H1 (cell line): ENCODE results near the gene RIPOR2. TPM values are rescaled to one million over a fixed set of nuclear protein-coding genes. Genes with fewer than 3 reads are reported as not detected.

ENCODE experiments used
- CTCF ChIA-PET: fragments of 300-600 bp; sonication (Branson Sonifier 250); formaldehyde crosslinking; loops from one replicate; lab custom pipeline; 2021; ENCODE audit not compliant: partially characterized antibody; lab: Charles Lee
- POLR2A ChIA-PET: fragments of 300-600 bp; sonication (Branson Sonifier 250); formaldehyde crosslinking; loops from one replicate; lab custom pipeline; 2021; ENCODE audit warnings: inconsistent platforms; ENCODE audit not compliant: partially characterized antibody; lab: Charles Lee
- DNase-seq, 2 experiments: peaks; one replicate each; pipeline versions ENCODE4 v3.0.0 to v3.0.0-alpha.2; 2010 to 2022; ENCODE audit warnings: low spot score in 2 of 2, low read depth in 1 of 2, mixed read lengths in 1 of 2
- FAIRE-seq: peaks from 2 replicates; lab custom pipeline; 2011; peaks lifted over from hg19 to GRCh38; lab: Jason Lieb, UNC
- H2AFZ ChIP-seq: 2 replicates; pipeline ENCODE4 v1.8.1; 2012; ENCODE audit warnings: low read length, inconsistent platforms
- H2AK5ac ChIP-seq: 2 replicates; pipeline ENCODE4 v1.6.1; 2013; ENCODE audit warnings: low read depth, low read length
- H2BK120ac ChIP-seq: replicated peaks from 2 replicates; pipeline ENCODE3; 2013; ENCODE audit warnings: low read depth, low read length, inconsistent platforms
- H2BK12ac ChIP-seq: 2 replicates; pipeline ENCODE4 v1.6.1; 2013; ENCODE audit warnings: low read depth, low read length
- H2BK15ac ChIP-seq: 2 replicates; pipeline ENCODE4 v1.6.1; 2013; ENCODE audit warnings: low read length
- H2BK20ac ChIP-seq: 2 replicates; pipeline ENCODE4 v1.6.1; 2013; ENCODE audit warnings: low read length
- H2BK5ac ChIP-seq: 2 replicates; pipeline ENCODE4 v1.6.1; 2013; ENCODE audit warnings: low read depth, low read length
- H3K14ac ChIP-seq: 2 replicates; pipeline ENCODE4 v1.6.1; 2013; ENCODE audit warnings: inconsistent platforms; ENCODE audit not compliant: insufficient read length
- H3K18ac ChIP-seq: 2 replicates; pipeline ENCODE4 v1.6.1; 2013; ENCODE audit warnings: low read length; ENCODE audit errors: extremely low read depth
- H3K23ac ChIP-seq: 2 replicates; pipeline ENCODE4 v1.6.1; 2013; ENCODE audit warnings: inconsistent platforms; ENCODE audit not compliant: insufficient read length
- H3K23me2 ChIP-seq: 2 replicates; pipeline ENCODE4 v1.6.1; 2013; ENCODE audit warnings: low read depth, low read length
- H3K27ac ChIP-seq: 2 replicates; pipeline ENCODE4 v1.6.1; 2011; ENCODE audit warnings: low read depth, low read length, inconsistent platforms
- H3K27me3 ChIP-seq, 4 experiments: replicated peaks in 1 of 4; 1 replicate in 1 of 4; 2 replicates in 3 of 4; pipeline versions ENCODE4 v1.6.1 to v1.8.1; 2011 to 2013; ENCODE audit warnings: low read length in 3 of 4, mild to moderate bottlenecking in 3 of 4, inconsistent platforms in 2 of 4, mixed read lengths in 2 of 4, moderate library complexity in 1 of 4; ENCODE audit not compliant: control insufficient read depth in 3 of 4, insufficient read depth in 3 of 4; ENCODE audit errors: extremely low read depth in 1 of 4
- H3K36me3 ChIP-seq, 4 experiments: 2 replicates each; pipeline versions ENCODE4 v1.6.1 to v1.8.1; 2011 to 2013; ENCODE audit warnings: mild to moderate bottlenecking in 4 of 4, low read length in 3 of 4, moderate library complexity in 2 of 4, control low read depth in 1 of 4, inconsistent platforms in 1 of 4; ENCODE audit not compliant: insufficient read depth in 4 of 4, control insufficient read depth in 2 of 4
- H3K4ac ChIP-seq: replicated peaks from 2 replicates; pipeline ENCODE3; 2013; ENCODE audit warnings: low read length, low read depth, mixed read lengths, inconsistent platforms; ENCODE audit not compliant: insufficient read length
- H3K4me1 ChIP-seq, 4 experiments: replicated peaks in 1 of 4; 1 replicate in 1 of 4; 2 replicates in 3 of 4; pipeline versions ENCODE4 v1.6.1 to v1.8.1; 2011 to 2013; ENCODE audit warnings: low read length in 3 of 4, inconsistent platforms in 2 of 4, mixed read lengths in 1 of 4; ENCODE audit not compliant: insufficient read depth in 4 of 4, control insufficient read depth in 3 of 4
- H3K4me2 ChIP-seq, 2 experiments: 2 replicates each; pipeline versions ENCODE4 v1.6.1 to v1.8.1; 2011 to 2013; ENCODE audit warnings: low read depth in 2 of 2, low read length in 2 of 2, control low read depth in 1 of 2, inconsistent platforms in 1 of 2, mild to moderate bottlenecking in 1 of 2; ENCODE audit not compliant: insufficient read depth in 1 of 2
- H3K4me3 ChIP-seq, 4 experiments: fragments of 200-600, 300-600 bp in 1 of 4; sonication (generic), shearing (Covaris generic), sonication (Bioruptor Twin) in 1 of 4; 2 replicates each; pipeline versions ENCODE4 v1.5.1 to v1.8.1; 2011 to 2016; ENCODE audit warnings: low read length in 4 of 4, low read depth in 3 of 4, control low read depth in 2 of 4, inconsistent platforms in 2 of 4, mild to moderate bottlenecking in 2 of 4, mixed read lengths in 1 of 4, moderate library complexity in 1 of 4; ENCODE audit not compliant: insufficient read depth in 2 of 4; ENCODE audit errors: extremely low read depth in 1 of 4
- H3K56ac ChIP-seq: replicated peaks from 2 replicates; pipeline ENCODE3; 2013; ENCODE audit warnings: low read depth, mild to moderate bottlenecking, mixed read lengths, low read length, inconsistent platforms; ENCODE audit not compliant: insufficient read length
- H3K79me1 ChIP-seq: 2 replicates; pipeline ENCODE4 v1.6.1; 2013; ENCODE audit warnings: low read depth, low read length, control low read depth
- H3K79me2 ChIP-seq, 2 experiments: 2 replicates each; pipeline versions ENCODE4 v1.6.1 to v1.8.1; 2012 to 2013; ENCODE audit warnings: low read length in 2 of 2, mild to moderate bottlenecking in 2 of 2, inconsistent platforms in 1 of 2; ENCODE audit not compliant: insufficient read depth in 2 of 2, control insufficient read depth in 1 of 2
- H3K9ac ChIP-seq, 4 experiments: replicated peaks in 1 of 4; 1 replicate in 1 of 4; 2 replicates in 3 of 4; pipeline versions ENCODE4 v1.6.1 to v1.8.1; 2011 to 2013; ENCODE audit warnings: low read depth in 3 of 4, low read length in 3 of 4, control low read depth in 2 of 4, mild to moderate bottlenecking in 2 of 4, moderate library complexity in 2 of 4, inconsistent platforms in 1 of 4; ENCODE audit errors: extremely low read depth in 1 of 4
- H3K9me3 ChIP-seq, 2 experiments: 2 replicates each; pipeline versions ENCODE4 v1.6.1 to v1.8.1; 2012 to 2013; ENCODE audit warnings: mild to moderate bottlenecking in 2 of 2, moderate library complexity in 2 of 2, control low read depth in 1 of 2, inconsistent platforms in 1 of 2, low read depth in 1 of 2, low read length in 1 of 2, mixed read lengths in 1 of 2; ENCODE audit not compliant: insufficient read depth in 2 of 2
- H4K20me1 ChIP-seq, 2 experiments: replicated peaks in 1 of 2; 2 replicates each; pipeline versions ENCODE3 to v1.8.1; 2011 to 2013; ENCODE audit warnings: inconsistent platforms in 2 of 2, low read length in 2 of 2, mild to moderate bottlenecking in 1 of 2; ENCODE audit not compliant: insufficient read depth in 2 of 2, control insufficient read depth in 1 of 2
- H4K5ac ChIP-seq: 2 replicates; pipeline ENCODE4 v1.6.1; 2013; ENCODE audit warnings: low read length, low read depth, mixed read lengths, inconsistent platforms; ENCODE audit not compliant: insufficient read length
- H4K8ac ChIP-seq: 2 replicates; pipeline ENCODE4 v1.8.0; 2013; ENCODE audit warnings: mild to moderate bottlenecking, moderate library complexity, low read length, inconsistent platforms; ENCODE audit not compliant: insufficient read depth; ENCODE audit errors: extremely low read depth
- H4K91ac ChIP-seq: replicated peaks from 2 replicates; pipeline ENCODE3; 2013; ENCODE audit warnings: low read length, mixed read lengths, inconsistent platforms; ENCODE audit not compliant: insufficient read length
- NANOG ChIP-seq: IDR thresholded peaks from 2 replicates; pipeline ENCODE4 v1.6.1; 2011; ENCODE audit warnings: low read length, low read depth, mild to moderate bottlenecking, inconsistent platforms; ENCODE audit not compliant: insufficient read depth, poor library complexity, severe bottlenecking
- WGBS, 2 experiments: shearing (Covaris generic) in 1 of 2; methylation state at CpG; one replicate each; pipeline versions ENCODE4 v1.1.6 to v1.1.7; 2013 to 2015; ENCODE audit warnings: low lambda C conversion rate in 2 of 2, mixed read lengths in 2 of 2, inconsistent platforms in 1 of 2, low coverage in 1 of 2, missing lambda C conversion rate in 1 of 2; ENCODE audit not compliant: insufficient replicate concordance in 2 of 2, insufficient coverage in 1 of 2, insufficient read length in 1 of 2; ENCODE audit errors: extremely low coverage in 1 of 2, missing lambda C conversion rate in 1 of 2; 5-methylcytosine and 5-hydroxymethylcytosine counted together
- polyA plus RNA-seq, 7 experiments: library from polyadenylated mRNA; depleted of rRNA in 3 of 7; stranded (reverse) in 5 of 7; unstranded in 2 of 7; fragments of >200 nt in 5 of 7; fragments of 200-250 nt in 2 of 7; gene quantifications; 1 replicate in 5 of 7; 2 replicates in 1 of 7; 4 replicates in 1 of 7; pipeline versions ENCODE4 v1.2.1 to v1.2.3, GENCODE V29; 2011 to 2013; ENCODE audit warnings: missing spikeins in 2 of 7, mixed read lengths in 2 of 7
- total RNA-seq: library from RNA; stranded (reverse); fragmentation: NEBNext Ultra II Directional; extraction: Animal tissue kit (Norgen Biotek cat#: 25700); gene quantifications from 2 replicates; pipeline ENCODE4 v1.2.1, GENCODE V29; 2021

RIPOR2 gene
- total and polyA plus RNA-seq, 2 of the 8 experiments (the other 6 are each of a cell fraction or from before 2014, with no cell fraction given), result 16.7 to 45.6 TPM

- no peak overlapping the region; the same call in 1 of the 2 replicates for H3K18ac ChIP-seq
- no peak overlapping the region for H3K4me3 ChIP-seq
- H3K27ac ChIP-seq, result no peak overlapping the region
- H2BK120ac ChIP-seq, result no peak overlapping the region
- no peak overlapping the region for H2AK5ac ChIP-seq
- no peak overlapping the region for H3K9ac ChIP-seq
- 75% methylated on average over 5 of the region's 5 CpGs; no CpG with 5 or more reads in 1 of the 2 experiments for WGBS, 2 experiments
- no peaks in the 10 kb centered on the region for H3K23me2 ChIP-seq
- H3K9me3 ChIP-seq, result no peaks in the 10 kb centered on the region
- H4K20me1 ChIP-seq, result no peaks in the 10 kb centered on the region
- H3K56ac ChIP-seq, result no peak overlapping the region
- no peaks in the 10 kb centered on the region for H3K27me3 ChIP-seq
- no peak overlapping the region for H4K91ac ChIP-seq
- H3K79me2 ChIP-seq, result no peaks in the 10 kb centered on the region
- peaks cover 2 to 31% (median 9%) of the 10 kb centered on the region in 4 experiments; a peak in 5 of 8 replicates for H3K36me3 ChIP-seq
- no peaks in the 10 kb centered on the region for H3K4me1 ChIP-seq
- no peak for DNase-seq
- ChIA-PET CTCF (interaction anchor here (0.7 to 4.3 kb wide), 43 partner anchors 10 to 329 kb away, joined by 3 to 61 read pairs (median 4); partner anchors contain the start of gene RIPOR2), POLR2A (interaction anchor here (1.0 to 1.5 kb wide), 4 partner anchors 12 to 162 kb away, joined by 3 to 6 read pairs (median 4); no protein-coding TSS in a partner anchor)
- H3K14ac ChIP-seq, result no peak overlapping the region
- H4K5ac ChIP-seq, result no peak overlapping the region
- no peak overlapping the region for H3K4ac ChIP-seq
- no peak overlapping the region for H3K4me2 ChIP-seq
- H2BK12ac ChIP-seq, result no peak overlapping the region
- FAIRE-seq, result no peak
- H2AFZ ChIP-seq, result no peak overlapping the region
- no peak overlapping the region for H2BK5ac ChIP-seq
- H2BK20ac ChIP-seq, result no peak overlapping the region
- no peak overlapping the region for H4K8ac ChIP-seq
- H2BK15ac ChIP-seq, result no peak overlapping the region
- no peaks in the 10 kb centered on the region for H3K79me1 ChIP-seq
- H3K23ac ChIP-seq, result no peak overlapping the region
- peak; percentile 7 for TF ChIP-seq NANOG
Measured at GRCh38 chr6:24856246-24856599, 79.5 kb downstream of the RIPOR2 start.
